Body of pancreas (tissue), 4 donors: ENCODE results near the gene ZC2HC1B.

ENCODE experiments used
- POLR2A ChIP-seq, 3 donors: fragments of 450-650 bp; IDR thresholded peaks; one replicate each; pipeline ENCODE4 v1.6.1; 2016; ENCODE audit warnings: antibody characterized with exemption in 3 of 3, mild to moderate bottlenecking in 2 of 3
- TF ChIP-seq, protein P1 (sequence below), 7 experiments: fragments of 450-650 bp in 4 of 7; fragments of 200-600 bp in 3 of 7; sonication (generic) in 3 of 7; IDR thresholded peaks; one replicate each; pipeline ENCODE4 v1.5.1; 2016 to 2019; ENCODE audit warnings: antibody characterized with exemption in 7 of 7

DNA sequence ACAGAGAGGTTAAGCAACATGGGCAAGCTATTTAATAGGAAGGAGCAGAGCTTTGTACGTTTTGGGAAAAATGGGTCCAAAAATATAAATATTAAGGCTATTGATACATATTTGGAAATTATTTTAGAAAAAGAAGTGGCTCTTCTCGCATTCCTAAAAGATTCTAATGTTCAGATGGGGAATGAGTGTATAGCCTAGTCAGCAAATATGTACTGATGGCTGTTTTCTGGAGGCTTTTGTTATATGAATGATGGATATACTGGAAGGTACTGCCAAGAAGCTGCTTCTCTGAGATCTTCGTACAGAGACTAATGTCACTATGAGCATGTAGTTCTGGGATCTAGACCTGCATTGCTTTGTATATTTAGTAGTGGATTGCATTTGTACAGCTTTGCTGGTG, 72.1 kb downstream of the ZC2HC1B start:
- TF ChIP-seq, protein P1, sequence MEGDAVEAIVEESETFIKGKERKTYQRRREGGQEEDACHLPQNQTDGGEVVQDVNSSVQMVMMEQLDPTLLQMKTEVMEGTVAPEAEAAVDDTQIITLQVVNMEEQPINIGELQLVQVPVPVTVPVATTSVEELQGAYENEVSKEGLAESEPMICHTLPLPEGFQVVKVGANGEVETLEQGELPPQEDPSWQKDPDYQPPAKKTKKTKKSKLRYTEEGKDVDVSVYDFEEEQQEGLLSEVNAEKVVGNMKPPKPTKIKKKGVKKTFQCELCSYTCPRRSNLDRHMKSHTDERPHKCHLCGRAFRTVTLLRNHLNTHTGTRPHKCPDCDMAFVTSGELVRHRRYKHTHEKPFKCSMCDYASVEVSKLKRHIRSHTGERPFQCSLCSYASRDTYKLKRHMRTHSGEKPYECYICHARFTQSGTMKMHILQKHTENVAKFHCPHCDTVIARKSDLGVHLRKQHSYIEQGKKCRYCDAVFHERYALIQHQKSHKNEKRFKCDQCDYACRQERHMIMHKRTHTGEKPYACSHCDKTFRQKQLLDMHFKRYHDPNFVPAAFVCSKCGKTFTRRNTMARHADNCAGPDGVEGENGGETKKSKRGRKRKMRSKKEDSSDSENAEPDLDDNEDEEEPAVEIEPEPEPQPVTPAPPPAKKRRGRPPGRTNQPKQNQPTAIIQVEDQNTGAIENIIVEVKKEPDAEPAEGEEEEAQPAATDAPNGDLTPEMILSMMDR (IDR thresholded peaks at IDR 0.05): no peak
- TF ChIP-seq POLR2A (IDR thresholded peaks at IDR 0.05): no peak
